Measurements from ENCODE around the gene LAMA2. TPM values are rescaled to one million over a fixed set of nuclear protein-coding genes. Genes with fewer than 3 reads are reported as not detected.

The LAMA2 gene
- total RNA-seq, 3 donors from 2014 or later (not counting 1 experiment from before 2014, with no cell fraction given), result 2.1 to 5.3 (median 3.6) TPM

DNA sequence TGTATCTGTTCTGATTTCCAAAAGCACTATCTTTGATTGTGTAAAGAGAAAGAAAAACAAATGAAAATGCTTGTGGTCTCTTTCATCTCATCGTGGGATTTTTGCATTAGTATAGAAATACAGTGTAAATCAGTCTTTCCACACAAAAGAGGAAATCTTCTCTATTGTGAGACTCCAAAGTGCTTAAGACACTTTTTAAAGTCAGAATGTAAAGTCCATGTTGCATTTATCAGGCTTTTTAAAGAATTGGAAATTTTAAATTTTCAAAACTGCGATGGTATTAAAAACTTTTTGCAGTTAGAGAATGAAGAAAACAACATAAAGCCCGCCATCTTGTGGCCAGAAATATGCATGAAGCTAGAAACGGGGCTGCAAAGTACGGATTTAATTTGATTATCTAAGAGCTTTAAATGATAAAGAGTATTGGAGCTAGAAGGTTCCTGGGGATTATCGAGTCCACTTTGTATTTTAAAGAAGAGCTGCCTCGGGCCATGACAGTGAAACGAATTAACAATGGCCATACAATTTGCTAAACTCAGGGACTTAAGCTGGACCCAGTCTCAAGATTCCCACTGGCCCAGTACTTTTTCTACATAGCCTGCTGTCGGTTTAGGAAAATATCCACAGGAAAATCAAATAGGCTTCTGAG is 487.5 kb downstream of the LAMA2 start:
- H3K36me3 Mint-ChIP-seq, result no peaks in the 10 kb centered on the region
- H3K4me1 Mint-ChIP-seq, result peaks cover 32 to 36% of the 10 kb centered on the region in 2 donors
- Histone ChIP-seq H3K9me3 (ENCODE audit: control insufficient read depth, insufficient read depth, low read length) (no peaks in the 10 kb centered on the region), H3K4me3 (ENCODE audit: low read length) (no peak overlapping the region), H3K27ac (ENCODE audit: low read length) (no peak overlapping the region), H3K4me1 (ENCODE audit: control insufficient read depth, insufficient read depth, low read length) (peaks cover 12% of the 10 kb centered on the region), H3K36me3 (ENCODE audit: control insufficient read depth, insufficient read depth, low read length) (no peaks in the 10 kb centered on the region), H3K27me3 (ENCODE audit: control insufficient read depth, insufficient read depth, low read length) (no peaks in the 10 kb centered on the region)
- 12% methylated on average over 8 of the region's 9 CpGs for WGBS (ENCODE audit: insufficient coverage)
- H3K4me3 Mint-ChIP-seq, result peak overlapping the region; percentile 69
- DNase-seq (peak in 1 of 2 donors; percentile 68), ATAC-seq (peak in 1 of 3 donors; percentile 57)
- H3K27ac Mint-ChIP-seq, result no peak overlapping the region
- H3K9me3 Mint-ChIP-seq, result no peaks in the 10 kb centered on the region
- no peaks in the 10 kb centered on the region for H3K27me3 Mint-ChIP-seq (ENCODE audit: low read depth in 2 of 2)
- TF ChIP-seq, protein P1, sequence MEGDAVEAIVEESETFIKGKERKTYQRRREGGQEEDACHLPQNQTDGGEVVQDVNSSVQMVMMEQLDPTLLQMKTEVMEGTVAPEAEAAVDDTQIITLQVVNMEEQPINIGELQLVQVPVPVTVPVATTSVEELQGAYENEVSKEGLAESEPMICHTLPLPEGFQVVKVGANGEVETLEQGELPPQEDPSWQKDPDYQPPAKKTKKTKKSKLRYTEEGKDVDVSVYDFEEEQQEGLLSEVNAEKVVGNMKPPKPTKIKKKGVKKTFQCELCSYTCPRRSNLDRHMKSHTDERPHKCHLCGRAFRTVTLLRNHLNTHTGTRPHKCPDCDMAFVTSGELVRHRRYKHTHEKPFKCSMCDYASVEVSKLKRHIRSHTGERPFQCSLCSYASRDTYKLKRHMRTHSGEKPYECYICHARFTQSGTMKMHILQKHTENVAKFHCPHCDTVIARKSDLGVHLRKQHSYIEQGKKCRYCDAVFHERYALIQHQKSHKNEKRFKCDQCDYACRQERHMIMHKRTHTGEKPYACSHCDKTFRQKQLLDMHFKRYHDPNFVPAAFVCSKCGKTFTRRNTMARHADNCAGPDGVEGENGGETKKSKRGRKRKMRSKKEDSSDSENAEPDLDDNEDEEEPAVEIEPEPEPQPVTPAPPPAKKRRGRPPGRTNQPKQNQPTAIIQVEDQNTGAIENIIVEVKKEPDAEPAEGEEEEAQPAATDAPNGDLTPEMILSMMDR (IDR thresholded peaks at IDR 0.05), result peak; percentile 83
- intact Hi-C loops (cut with micrococcal nuclease), result loop anchor here (2.0 to 5.0 kb wide), 2 partner anchors 1513 to 1634 kb away; no protein-coding TSS in a partner anchor

DNA sequence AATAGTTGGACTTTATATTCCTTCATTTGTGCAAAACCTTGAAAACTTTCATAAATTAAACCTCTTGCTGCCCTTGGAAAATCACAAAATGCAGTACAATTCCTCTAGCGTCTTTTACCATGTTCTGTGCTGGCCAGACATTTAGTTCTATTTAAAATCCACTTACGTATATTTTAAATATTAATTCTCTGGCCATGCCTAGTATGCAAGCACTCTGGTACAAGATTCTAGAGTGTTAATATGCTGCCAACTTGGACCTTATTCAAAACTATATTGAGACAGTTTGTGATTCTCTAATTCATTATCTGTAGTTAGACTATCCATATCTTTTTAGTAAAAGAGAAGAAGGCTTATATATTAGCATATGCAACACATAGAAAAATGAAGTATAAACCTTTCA is 498.9 kb downstream of the LAMA2 start:
- Histone ChIP-seq H3K4me1 (ENCODE audit: control insufficient read depth, insufficient read depth, low read length) (no peaks in the 10 kb centered on the region), H3K36me3 (ENCODE audit: control insufficient read depth, insufficient read depth, low read length) (no peaks in the 10 kb centered on the region), H3K4me3 (ENCODE audit: low read length) (no peak overlapping the region), H3K27ac (ENCODE audit: low read length) (no peak overlapping the region), H3K9me3 (ENCODE audit: control insufficient read depth, insufficient read depth, low read length) (no peaks in the 10 kb centered on the region), H3K27me3 (ENCODE audit: control insufficient read depth, insufficient read depth, low read length) (no peaks in the 10 kb centered on the region)
- TF ChIP-seq, protein P1 (IDR thresholded peaks at IDR 0.05), result no peak
- Mint-ChIP-seq H3K36me3 (no peaks in the 10 kb centered on the region), H3K27ac (no peak overlapping the region), H3K9me3 (no peaks in the 10 kb centered on the region), H3K4me1 (peaks cover 0 to 5% of the 10 kb centered on the region in 2 donors), H3K4me3 (no peak overlapping the region), H3K27me3 (ENCODE audit: low read depth in 2 of 2) (peaks cover 0 to 6% of the 10 kb centered on the region in 2 donors)
- DNase-seq, result no peak
- 82% methylated on average over 2 of the region's 2 CpGs for WGBS (ENCODE audit: insufficient coverage)
- intact Hi-C loops (cut with micrococcal nuclease), result no loop called here
- ATAC-seq, result no peak

DNA sequence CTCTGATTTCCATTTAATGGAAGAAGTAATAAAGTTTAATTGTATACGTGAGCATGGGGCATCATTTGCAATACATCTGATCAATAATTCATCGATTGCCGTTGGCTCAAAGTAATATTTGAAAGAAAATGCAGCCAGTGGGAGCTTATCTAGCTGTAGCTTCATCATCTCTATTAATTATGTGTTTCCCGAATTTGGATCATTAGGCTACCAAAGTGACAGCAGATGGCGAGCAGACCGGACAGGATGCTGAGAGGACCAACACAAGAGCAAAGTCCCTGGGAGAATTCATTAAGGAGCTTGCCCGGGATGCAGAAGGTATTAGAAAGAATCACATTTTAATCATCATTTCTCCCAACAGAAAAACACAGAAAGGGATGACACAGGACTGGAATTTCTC is 500.0 kb downstream of the LAMA2 start:
- no peak overlapping the region for H3K4me3 Mint-ChIP-seq
- H3K9me3 Mint-ChIP-seq, result no peaks in the 10 kb centered on the region
- no peak overlapping the region for H3K27ac Mint-ChIP-seq
- no peaks in the 10 kb centered on the region for H3K36me3 Mint-ChIP-seq
- H3K27me3 Mint-ChIP-seq (ENCODE audit: low read depth in 2 of 2), result peaks cover 0 to 6% of the 10 kb centered on the region in 2 donors
- Histone ChIP-seq H3K36me3 (ENCODE audit: control insufficient read depth, insufficient read depth, low read length) (no peaks in the 10 kb centered on the region), H3K27ac (ENCODE audit: low read length) (no peak overlapping the region), H3K4me3 (ENCODE audit: low read length) (no peak overlapping the region), H3K4me1 (ENCODE audit: control insufficient read depth, insufficient read depth, low read length) (no peaks in the 10 kb centered on the region), H3K9me3 (ENCODE audit: control insufficient read depth, insufficient read depth, low read length) (no peaks in the 10 kb centered on the region), H3K27me3 (ENCODE audit: control insufficient read depth, insufficient read depth, low read length) (no peaks in the 10 kb centered on the region)
- TF ChIP-seq, protein P1 (IDR thresholded peaks at IDR 0.05), result no peak
- intact Hi-C loops (cut with micrococcal nuclease), result no loop called here
- DNase-seq (no peak), ATAC-seq (no peak)
- peaks cover 0 to 5% of the 10 kb centered on the region in 2 donors for H3K4me1 Mint-ChIP-seq
- WGBS (ENCODE audit: insufficient coverage), result 91% methylated on average over 4 of the region's 7 CpGs

DNA sequence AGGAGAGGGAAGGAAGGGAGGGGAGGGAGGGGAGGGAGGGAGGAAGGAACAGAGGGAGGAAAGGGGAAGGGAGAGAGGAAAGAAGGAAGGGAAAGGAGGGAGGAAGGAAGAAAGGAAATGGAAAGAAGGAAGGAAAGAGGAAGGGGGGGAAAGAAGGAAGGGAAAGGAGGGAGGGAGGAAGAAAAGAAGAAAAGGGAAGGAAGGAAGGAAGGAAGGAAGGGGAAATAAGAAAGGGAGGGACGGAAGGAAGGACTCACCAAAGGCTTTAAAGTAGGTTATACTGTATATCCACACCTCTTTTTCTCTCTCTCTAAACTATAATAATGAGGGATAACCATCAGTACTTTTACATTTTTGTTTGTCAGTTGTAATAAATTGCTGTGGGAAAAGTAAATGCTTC is 502.2 kb downstream of the LAMA2 start:
- H3K27ac ChIP-seq (ENCODE audit: low read length), result no peak overlapping the region
- H3K4me3 ChIP-seq (ENCODE audit: low read length), result no peak overlapping the region
- H3K27me3 ChIP-seq (ENCODE audit: control insufficient read depth, insufficient read depth, low read length), result no peaks in the 10 kb centered on the region
- H3K27ac Mint-ChIP-seq, result no peak overlapping the region
- WGBS (ENCODE audit: insufficient coverage), result no CpG with 5 or more reads among the region's 1 CpG
- peaks cover 0 to 5% of the 10 kb centered on the region in 2 donors for H3K4me1 Mint-ChIP-seq
- no peaks in the 10 kb centered on the region for H3K36me3 Mint-ChIP-seq
- no peak overlapping the region for H3K4me3 Mint-ChIP-seq
- H3K27me3 Mint-ChIP-seq (ENCODE audit: low read depth in 2 of 2), result peaks cover 0 to 3% of the 10 kb centered on the region in 2 donors
- H3K36me3 ChIP-seq (ENCODE audit: control insufficient read depth, insufficient read depth, low read length), result no peaks in the 10 kb centered on the region
- DNase-seq (no peak), ATAC-seq (no peak)
- H3K4me1 ChIP-seq (ENCODE audit: control insufficient read depth, insufficient read depth, low read length), result no peaks in the 10 kb centered on the region
- TF ChIP-seq, protein P1 (IDR thresholded peaks at IDR 0.05), result no peak
- intact Hi-C loops (cut with micrococcal nuclease), result no loop called here
- H3K9me3 Mint-ChIP-seq, result no peaks in the 10 kb centered on the region
- no peaks in the 10 kb centered on the region for H3K9me3 ChIP-seq (ENCODE audit: control insufficient read depth, insufficient read depth, low read length)
